ENCODE data around the gene STXBP6.
"Not testable (repeated sequence)": the region's sequence is repeated elsewhere in the genome, so short reads cannot be mapped to it uniquely, and the experiment has no call there.

STXBP6 gene

GRCh38 chr14:24954700-24955037 is 95.3 kb downstream of the STXBP6 start:
- no peak for DNase-seq (ENCODE audit: low spot score)

GRCh38 chr14:24954037-24954699 is 95.8 kb downstream of the STXBP6 start:
- DNase-seq (ENCODE audit: low spot score), result no peak

GRCh38 chr14:24952851-24953666 is 96.9 kb downstream of the STXBP6 start:
- DNase-seq (ENCODE audit: low spot score), result no peak

- DNase-seq (ENCODE audit: low spot score), result no peak
Measured at GRCh38 chr14:24948261-24948847, 101.6 kb downstream of the STXBP6 start.

GRCh38 chr14:24947131-24947530 is 102.8 kb downstream of the STXBP6 start:
- no peak for DNase-seq (ENCODE audit: low spot score)

GRCh38 chr14:24944800-24945199 is 105.1 kb downstream of the STXBP6 start:
- DNase-seq (ENCODE audit: low spot score), result no peak

GRCh38 chr14:24943024-24943423 is 106.9 kb downstream of the STXBP6 start:
- no peak for DNase-seq (ENCODE audit: low spot score)

- DNase-seq (ENCODE audit: low spot score), result no peak
Measured at GRCh38 chr14:24941719-24942118, 108.2 kb downstream of the STXBP6 start.

GRCh38 chr14:24940213-24940783 is 109.6 kb downstream of the STXBP6 start:
- no peak for DNase-seq (ENCODE audit: low spot score)

GRCh38 chr14:24938593-24938992 is 111.4 kb downstream of the STXBP6 start:
- DNase-seq (ENCODE audit: low spot score), result no peak

- DNase-seq (ENCODE audit: low spot score), result no peak
Measured at GRCh38 chr14:24937300-24937699, 112.6 kb downstream of the STXBP6 start.

GRCh38 chr14:24936773-24937172 is 113.2 kb downstream of the STXBP6 start:
- DNase-seq (ENCODE audit: low spot score), result not testable (repeated sequence)

- DNase-seq (ENCODE audit: low spot score), result no peak
Measured at GRCh38 chr14:24935796-24936195, 114.2 kb downstream of the STXBP6 start.

GRCh38 chr14:24928386-24928900 is 121.5 kb downstream of the STXBP6 start:
- no peak for DNase-seq (ENCODE audit: low spot score)

GRCh38 chr14:24927809-24928208 is 122.1 kb downstream of the STXBP6 start:
- no peak for DNase-seq (ENCODE audit: low spot score)

- DNase-seq (ENCODE audit: low spot score), result no peak
Measured at GRCh38 chr14:24925771-24926374, 124.1 kb downstream of the STXBP6 start.

GRCh38 chr14:24924544-24924943 is 125.4 kb downstream of the STXBP6 start:
- DNase-seq (ENCODE audit: low spot score), result no peak

- DNase-seq (ENCODE audit: low spot score), result no peak
Measured at GRCh38 chr14:24921903-24922302, 128.0 kb downstream of the STXBP6 start.

- no peak for DNase-seq (ENCODE audit: low spot score)
Measured at GRCh38 chr14:24920265-24921075, 129.5 kb downstream of the STXBP6 start.

GRCh38 chr14:24918822-24919221 is 131.1 kb downstream of the STXBP6 start:
- no peak for DNase-seq (ENCODE audit: low spot score)

GRCh38 chr14:24915958-24916595 is 133.9 kb downstream of the STXBP6 start:
- DNase-seq (ENCODE audit: low spot score), result no peak

Data from hematopoietic multipotent progenitor cell treated with erythropoietin and hydrocortisone succinate and interleukin-3 and kit ligand, for 17 days (in vitro differentiated cells).